Caco-2 (cell line): Measurements from ENCODE around the gene TTPAL. TPM values are rescaled to one million over a fixed set of nuclear protein-coding genes. Genes with fewer than 3 reads are reported as not detected.
A peak's percentile ranks its signal among the peaks of the same experiment; 100 is the strongest.

Experiments
- BruUV-seq: library from RNA; stranded (reverse); fragments of 400-500 nt; replicated peaks from 2 replicates; lab custom pipeline; 2021; lab: Mats Ljungman, UMichigan
- CTCF ChIA-PET: fragments of 300-600 bp; sonication (Branson Sonifier 250); formaldehyde crosslinking; loops from one replicate; lab custom pipeline; 2022; ENCODE audit warnings: antibody characterized with exemption; lab: Charles Lee
- POLR2A ChIA-PET: fragments of 300-600 bp; sonication (Branson Sonifier 250); formaldehyde crosslinking; loops from one replicate; lab custom pipeline; 2022; ENCODE audit warnings: antibody characterized with exemption; lab: Charles Lee
- DNase-seq, 2 experiments: peaks; one replicate each; pipeline versions ENCODE4 v3.0.0 to v3.0.0-alpha.2; 2020 to 2022
- H3K27me3 ChIP-seq: replicated peaks from 2 replicates; pipeline ENCODE4 v1.6.0; 2011; ENCODE audit warnings: low read length; ENCODE audit not compliant: control insufficient read depth, insufficient read depth
- H3K36me3 ChIP-seq: 2 replicates; pipeline ENCODE4 v1.5.1; 2011; ENCODE audit warnings: low read length; ENCODE audit not compliant: control insufficient read depth, insufficient read depth
- H3K4me1 ChIP-seq: fragments of 250-450 bp; sonication (Bioruptor Pico); 2 replicates; pipeline ENCODE4 v1.5.1; 2020; ENCODE audit warnings: mild to moderate bottlenecking
- H3K4me3 ChIP-seq: 2 replicates; pipeline ENCODE4 v1.5.1; 2011; ENCODE audit warnings: low read depth, mild to moderate bottlenecking, control low read depth, low read length
- H3K9me3 ChIP-seq: fragments of 250-450 bp; sonication (Bioruptor Pico); 2 replicates; pipeline ENCODE4 v1.5.1; 2020; ENCODE audit warnings: mild to moderate bottlenecking, moderate library complexity
- H3K27ac Mint-ChIP-seq: one replicate; pipeline ENCODE4 v1.8.0; 2022; ENCODE audit warnings: mixed read lengths; ENCODE audit not compliant: unreplicated experiment
- H3K27me3 Mint-ChIP-seq: one replicate; pipeline ENCODE4 v1.8.0; 2022; ENCODE audit warnings: mixed read lengths; ENCODE audit not compliant: insufficient read depth, unreplicated experiment
- H3K36me3 Mint-ChIP-seq: one replicate; pipeline ENCODE4 v1.8.0; 2022; ENCODE audit warnings: mild to moderate bottlenecking, mixed read lengths; ENCODE audit not compliant: insufficient read depth, unreplicated experiment
- H3K4me1 Mint-ChIP-seq: one replicate; pipeline ENCODE4 v1.8.0; 2022; ENCODE audit warnings: low read depth, mixed read lengths; ENCODE audit not compliant: unreplicated experiment
- H3K4me3 Mint-ChIP-seq: one replicate; pipeline ENCODE4 v1.8.0; 2022; ENCODE audit warnings: mild to moderate bottlenecking, moderate library complexity, mixed read lengths; ENCODE audit not compliant: unreplicated experiment
- H3K9me3 Mint-ChIP-seq: one replicate; pipeline ENCODE4 v1.8.0; 2022; ENCODE audit warnings: mixed read lengths; ENCODE audit not compliant: unreplicated experiment
- CTCF ChIP-seq, 2 experiments: fragments of 200-600 bp in 1 of 2; IDR thresholded peaks; 1 replicate in 1 of 2; 2 replicates in 1 of 2; pipeline versions ENCODE4 v1.5.1 to v1.8.0; 2011 to 2022; ENCODE audit warnings: antibody characterized with exemption in 1 of 2, control low read depth in 1 of 2, inconsistent platforms in 1 of 2, low read depth in 1 of 2, low read length in 1 of 2, mild to moderate bottlenecking in 1 of 2, moderate library complexity in 1 of 2; ENCODE audit not compliant: insufficient read depth in 1 of 2, severe bottlenecking in 1 of 2, unreplicated experiment in 1 of 2
- intact Hi-C: fragments of 100-400 bp; cut with micrococcal nuclease; formaldehyde crosslinking; loops from one replicate; pipeline ENCODE4 v1.10.0; 2022; ENCODE audit not compliant: unreplicated experiment
- total RNA-seq: library from RNA; stranded (reverse); gene quantifications from 2 replicates; pipeline ENCODE4 v1.2.3, GENCODE V29; 2022

Gene TTPAL
- total RNA-seq, 1 experiment from 2014 or later = 54.6 TPM

DNA sequence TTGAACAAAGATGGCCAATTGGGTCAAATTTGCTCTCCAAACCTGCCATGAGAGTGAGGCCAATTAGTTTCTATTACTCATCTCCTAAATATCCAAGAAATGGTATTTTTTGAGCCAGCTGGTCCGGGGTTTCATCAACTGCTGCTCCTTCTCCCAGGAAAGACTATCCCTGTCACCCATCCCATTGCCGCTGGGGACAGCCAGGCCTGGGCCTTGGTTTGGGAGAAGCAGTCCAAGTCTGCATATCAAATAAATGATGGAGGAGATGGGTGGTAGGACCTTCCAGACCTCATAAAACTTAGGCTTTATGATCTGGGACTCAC, 46.7 kb upstream of the TTPAL start:
- peaks cover 3% of the 10 kb centered on the region for H3K4me1 ChIP-seq
- ChIA-PET POLR2A (no interaction called here), CTCF (no interaction called here)
- H3K9me3 ChIP-seq = no peaks in the 10 kb centered on the region
- H3K4me3 ChIP-seq = no peak overlapping the region
- peaks cover 9% of the 10 kb centered on the region for H3K4me1 Mint-ChIP-seq
- no peak overlapping the region for H3K4me3 Mint-ChIP-seq
- H3K27me3 Mint-ChIP-seq = no peaks in the 10 kb centered on the region
- H3K36me3 ChIP-seq = peaks cover 28% of the 10 kb centered on the region
- no peaks in the 10 kb centered on the region for H3K9me3 Mint-ChIP-seq
- no peak for TF ChIP-seq CTCF (IDR thresholded peaks at IDR 0.05; ENCODE audit: insufficient read depth in 1 of 2, low read depth in 1 of 2, low read length in 1 of 2, severe bottlenecking in 1 of 2, unreplicated experiment in 1 of 2)
- no peak overlapping the region for H3K27ac Mint-ChIP-seq
- no TSS peak for BruUV-seq
- H3K27me3 ChIP-seq = no peaks in the 10 kb centered on the region
- peaks cover 13% of the 10 kb centered on the region for H3K36me3 Mint-ChIP-seq
- no peak for DNase-seq
- intact Hi-C loops = no loop called here

DNA sequence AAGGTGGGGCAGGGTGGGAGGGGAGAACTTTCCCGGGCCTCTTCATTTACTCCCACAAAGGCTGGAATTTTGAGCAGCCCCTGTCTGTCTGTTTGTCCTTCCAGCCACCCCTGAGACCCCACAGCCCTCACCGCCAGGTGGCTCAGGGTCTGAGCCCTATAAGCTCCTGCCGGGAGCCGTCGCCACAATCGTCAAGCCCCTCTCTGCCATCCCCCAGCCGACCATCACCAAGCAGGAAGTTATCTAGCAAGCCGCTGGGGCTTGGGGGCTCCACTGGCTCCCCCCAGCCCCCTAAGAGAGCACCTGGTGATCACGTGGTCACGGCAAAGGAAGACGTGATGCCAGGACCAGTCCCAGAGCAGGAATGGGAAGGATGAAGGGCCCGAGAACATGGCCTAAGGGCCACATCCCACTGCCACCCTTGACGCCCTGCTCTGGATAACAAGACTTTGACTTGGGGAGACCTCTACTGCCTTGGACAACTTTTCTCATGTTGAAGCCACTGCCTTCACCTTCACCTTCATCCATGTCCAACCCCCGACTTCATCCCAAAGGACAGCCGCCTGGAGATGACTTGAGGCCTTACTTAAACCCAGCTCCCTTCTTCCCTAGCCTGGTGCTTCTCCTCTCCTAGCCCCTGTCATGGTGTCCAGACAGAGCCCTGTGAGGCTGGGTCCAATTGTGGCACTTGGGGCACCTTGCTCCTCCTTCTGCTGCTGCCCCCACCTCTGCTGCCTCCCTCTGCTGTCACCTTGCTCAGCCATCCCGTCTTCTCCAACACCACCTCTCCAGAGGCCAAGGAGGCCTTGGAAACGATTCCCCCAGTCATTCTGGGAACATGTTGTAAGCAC, 46.0 kb upstream of the TTPAL start:
- Mint-ChIP-seq H3K36me3 (peaks cover 20% of the 10 kb centered on the region), H3K27me3 (no peaks in the 10 kb centered on the region), H3K4me1 (peaks cover 9% of the 10 kb centered on the region), H3K4me3 (no peak overlapping the region), H3K27ac (peak overlapping the region; percentile 62), H3K9me3 (no peaks in the 10 kb centered on the region)
- H3K36me3 ChIP-seq = peaks cover 25% of the 10 kb centered on the region
- TF ChIP-seq CTCF (IDR thresholded peaks at IDR 0.05; ENCODE audit: insufficient read depth in 1 of 2, low read depth in 1 of 2, low read length in 1 of 2, severe bottlenecking in 1 of 2, unreplicated experiment in 1 of 2) = no peak
- CTCF ChIA-PET = no interaction called here
- peaks cover 10% of the 10 kb centered on the region for H3K4me1 ChIP-seq
- H3K27me3 ChIP-seq = no peaks in the 10 kb centered on the region
- intact Hi-C loops = no loop called here
- no peak for DNase-seq
- H3K4me3 ChIP-seq = no peak overlapping the region
- POLR2A ChIA-PET = no interaction called here
- no peaks in the 10 kb centered on the region for H3K9me3 ChIP-seq
- no TSS peak for BruUV-seq

DNA sequence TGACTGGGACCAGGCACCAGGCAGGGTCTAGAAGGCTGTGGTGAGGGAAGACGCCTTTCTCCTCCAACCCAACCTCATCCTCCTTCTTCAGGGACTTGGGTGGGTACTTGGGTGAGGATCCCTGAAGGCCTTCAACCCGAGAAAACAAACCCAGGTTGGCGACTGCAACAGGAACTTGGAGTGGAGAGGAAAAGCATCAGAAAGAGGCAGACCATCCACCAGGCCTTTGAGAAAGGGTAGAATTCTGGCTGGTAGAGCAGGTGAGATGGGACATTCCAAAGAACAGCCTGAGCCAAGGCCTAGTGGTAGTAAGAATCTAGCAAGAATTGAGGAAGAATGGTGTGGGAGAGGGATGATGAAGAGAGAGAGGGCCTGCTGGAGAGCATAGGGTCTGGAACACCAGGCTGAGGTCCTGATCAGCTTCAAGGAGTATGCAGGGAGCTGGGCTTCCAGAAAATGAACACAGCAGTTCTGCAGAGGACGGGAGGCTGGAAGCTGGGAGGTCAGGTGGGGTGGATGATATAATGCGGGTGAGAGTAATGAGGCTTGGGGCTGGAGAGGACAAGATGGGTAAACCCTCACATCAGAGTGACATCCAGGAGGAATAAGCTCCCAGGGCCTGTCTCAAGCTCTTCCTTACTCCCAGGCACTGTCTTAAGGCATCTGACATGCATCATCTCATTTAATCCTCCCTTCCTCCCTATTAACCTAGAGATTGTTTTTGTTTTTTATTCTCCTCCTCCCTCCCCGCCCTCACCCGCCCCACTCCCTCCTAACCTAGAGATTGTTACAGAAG, 45.2 kb upstream of the TTPAL start:
- Histone ChIP-seq H3K4me3 (no peak overlapping the region), H3K9me3 (no peaks in the 10 kb centered on the region), H3K36me3 (peaks cover 25% of the 10 kb centered on the region), H3K27me3 (no peaks in the 10 kb centered on the region), H3K4me1 (peaks cover 15% of the 10 kb centered on the region)
- CTCF ChIA-PET = interaction anchor here (0.6 kb wide), 4 partner anchors 23 to 1341 kb away, joined by 3 to 5 read pairs (median 4); no protein-coding TSS in a partner anchor
- no TSS peak for BruUV-seq
- intact Hi-C loops = no loop called here
- H3K27me3 Mint-ChIP-seq = no peaks in the 10 kb centered on the region
- peaks cover 22% of the 10 kb centered on the region for H3K36me3 Mint-ChIP-seq
- POLR2A ChIA-PET = no interaction called here
- H3K9me3 Mint-ChIP-seq = no peaks in the 10 kb centered on the region
- H3K4me3 Mint-ChIP-seq = no peak overlapping the region
- no peak for TF ChIP-seq CTCF (IDR thresholded peaks at IDR 0.05; ENCODE audit: insufficient read depth in 1 of 2, low read depth in 1 of 2, low read length in 1 of 2, severe bottlenecking in 1 of 2, unreplicated experiment in 1 of 2)
- no peak for DNase-seq
- H3K27ac Mint-ChIP-seq = peak overlapping the region; percentile 62
- peaks cover 9% of the 10 kb centered on the region for H3K4me1 Mint-ChIP-seq
